ENCODE measurements around the gene SRPX2. TPM values are rescaled to one million over a fixed set of nuclear protein-coding genes. Genes with fewer than 3 reads are reported as not detected.

Gene SRPX2
- total RNA-seq, 1 donor from 2014 or later: 0.38 TPM

DNA sequence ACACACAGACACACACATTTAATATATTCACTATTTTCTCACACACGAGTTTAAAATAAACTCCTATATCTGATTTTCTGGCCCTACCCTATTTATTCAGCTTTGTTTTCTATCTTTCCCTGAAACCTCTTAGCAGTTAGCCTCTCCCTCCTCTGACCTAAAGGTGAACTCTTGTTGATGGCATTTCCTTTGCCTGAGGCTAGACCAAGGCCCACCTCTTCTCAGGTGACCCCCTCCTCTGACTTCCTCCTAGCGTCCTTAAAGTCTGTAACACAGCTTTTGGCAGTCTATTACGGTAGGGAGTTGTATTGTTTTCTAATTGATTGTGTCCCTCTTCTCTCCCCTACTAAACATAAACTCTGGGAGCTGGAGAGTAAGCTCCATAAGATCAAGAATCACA is 1.7 kb upstream of the SRPX2 start:
- Mint-ChIP-seq H3K27me3 (no peaks in the 10 kb centered on the region), H3K36me3 (ENCODE audit: insufficient read depth) (no peaks in the 10 kb centered on the region)

DNA sequence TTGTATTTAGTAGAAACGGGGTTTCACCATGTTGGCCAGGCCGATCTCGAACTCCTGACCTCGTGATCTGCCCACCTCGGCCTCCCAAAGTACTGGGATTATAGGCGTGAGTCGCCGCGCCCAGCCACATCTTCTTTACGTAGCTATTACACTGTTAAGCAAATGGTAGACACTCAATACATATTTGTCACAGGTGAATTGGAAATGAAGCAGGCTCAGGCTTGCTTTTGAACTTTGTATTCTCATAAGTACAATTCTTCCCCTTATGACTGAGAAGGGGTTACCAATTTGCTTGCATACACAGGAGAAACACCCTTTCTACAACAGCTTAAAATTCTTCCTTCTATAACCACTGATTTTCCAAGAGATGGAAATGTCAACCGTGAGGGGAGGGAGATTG is 787 bp upstream of the SRPX2 start:
- H3K27me3 Mint-ChIP-seq: no peaks in the 10 kb centered on the region
- no peak overlapping the region for H3K4me3 Mint-ChIP-seq (ENCODE audit: low read depth)
- H3K36me3 Mint-ChIP-seq (ENCODE audit: insufficient read depth): no peaks in the 10 kb centered on the region
- no peak overlapping the region for H3K27ac Mint-ChIP-seq
- peaks cover 15% of the 10 kb centered on the region for H3K4me1 Mint-ChIP-seq (ENCODE audit: low read depth)
- TF ChIP-seq, protein P1, sequence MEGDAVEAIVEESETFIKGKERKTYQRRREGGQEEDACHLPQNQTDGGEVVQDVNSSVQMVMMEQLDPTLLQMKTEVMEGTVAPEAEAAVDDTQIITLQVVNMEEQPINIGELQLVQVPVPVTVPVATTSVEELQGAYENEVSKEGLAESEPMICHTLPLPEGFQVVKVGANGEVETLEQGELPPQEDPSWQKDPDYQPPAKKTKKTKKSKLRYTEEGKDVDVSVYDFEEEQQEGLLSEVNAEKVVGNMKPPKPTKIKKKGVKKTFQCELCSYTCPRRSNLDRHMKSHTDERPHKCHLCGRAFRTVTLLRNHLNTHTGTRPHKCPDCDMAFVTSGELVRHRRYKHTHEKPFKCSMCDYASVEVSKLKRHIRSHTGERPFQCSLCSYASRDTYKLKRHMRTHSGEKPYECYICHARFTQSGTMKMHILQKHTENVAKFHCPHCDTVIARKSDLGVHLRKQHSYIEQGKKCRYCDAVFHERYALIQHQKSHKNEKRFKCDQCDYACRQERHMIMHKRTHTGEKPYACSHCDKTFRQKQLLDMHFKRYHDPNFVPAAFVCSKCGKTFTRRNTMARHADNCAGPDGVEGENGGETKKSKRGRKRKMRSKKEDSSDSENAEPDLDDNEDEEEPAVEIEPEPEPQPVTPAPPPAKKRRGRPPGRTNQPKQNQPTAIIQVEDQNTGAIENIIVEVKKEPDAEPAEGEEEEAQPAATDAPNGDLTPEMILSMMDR (IDR thresholded peaks at IDR 0.05; ENCODE audit: unreplicated experiment): no peak
- H3K9me3 Mint-ChIP-seq (ENCODE audit: low read depth): peaks cover 21% of the 10 kb centered on the region
- no peak for DNase-seq (ENCODE audit: low spot score, unreplicated experiment)

More for the DNA sequence above, 1.7 kb upstream of the SRPX2 start:
- Mint-ChIP-seq H3K4me1 (ENCODE audit: low read depth) (peaks cover 13% of the 10 kb centered on the region), H3K27ac (peak overlapping the region; percentile 88), H3K9me3 (ENCODE audit: low read depth) (peaks cover 22% of the 10 kb centered on the region), H3K4me3 (ENCODE audit: low read depth) (no peak overlapping the region)
- TF ChIP-seq, protein P1 (IDR thresholded peaks at IDR 0.05; ENCODE audit: unreplicated experiment): no peak
- no peak for DNase-seq (ENCODE audit: low spot score, unreplicated experiment)

DNA sequence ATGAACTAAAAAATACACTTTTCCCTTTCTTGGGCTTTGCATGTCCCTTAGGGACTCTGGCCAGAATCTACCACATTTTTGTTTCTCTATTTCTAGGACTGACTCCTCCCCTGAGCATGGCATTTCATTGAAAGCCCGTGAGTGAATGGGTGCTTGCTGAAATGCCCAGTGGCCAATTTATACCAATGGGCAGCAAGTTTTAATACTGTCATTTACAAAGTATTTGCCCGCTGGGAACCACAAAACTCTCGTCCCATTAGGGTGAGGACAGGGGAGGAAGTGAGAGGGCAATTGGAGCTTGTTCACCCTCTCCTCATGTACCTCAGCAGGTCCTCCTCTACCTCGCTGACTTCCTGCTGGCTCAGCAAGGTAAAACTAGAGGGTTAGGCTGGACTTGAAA is 1.1 kb downstream of the SRPX2 start:
- H3K27ac Mint-ChIP-seq: no peak overlapping the region
- H3K4me3 Mint-ChIP-seq (ENCODE audit: low read depth): no peak overlapping the region
- TF ChIP-seq, protein P1 (IDR thresholded peaks at IDR 0.05; ENCODE audit: unreplicated experiment): no peak
- DNase-seq (ENCODE audit: low spot score, unreplicated experiment): no peak
- no peaks in the 10 kb centered on the region for H3K27me3 Mint-ChIP-seq
- peaks cover 22% of the 10 kb centered on the region for H3K4me1 Mint-ChIP-seq (ENCODE audit: low read depth)
- no peaks in the 10 kb centered on the region for H3K36me3 Mint-ChIP-seq (ENCODE audit: insufficient read depth)
- peaks cover 14% of the 10 kb centered on the region for H3K9me3 Mint-ChIP-seq (ENCODE audit: low read depth)

DNA sequence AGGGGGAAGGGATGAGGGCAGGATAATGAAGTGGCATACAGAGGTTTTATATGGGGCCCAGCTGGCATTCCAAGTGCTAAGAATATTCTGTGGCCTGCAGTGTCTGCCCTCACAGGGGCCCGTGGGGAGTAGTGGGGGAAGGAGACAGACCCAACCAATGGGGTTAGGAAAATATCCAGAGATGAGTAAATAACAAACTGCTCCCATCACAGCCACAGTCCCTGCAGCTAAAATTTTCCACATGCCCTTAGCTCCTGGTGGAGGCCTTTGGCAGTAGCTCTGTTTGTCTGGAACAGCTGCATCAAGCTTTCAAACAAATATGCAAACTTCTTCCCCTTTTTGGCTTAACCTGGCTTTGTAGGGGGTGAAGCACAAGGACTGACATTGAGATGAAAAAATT is 3.1 kb downstream of the SRPX2 start:
- H3K4me3 Mint-ChIP-seq (ENCODE audit: low read depth): no peak overlapping the region
- no peak for DNase-seq (ENCODE audit: low spot score, unreplicated experiment)

DNA sequence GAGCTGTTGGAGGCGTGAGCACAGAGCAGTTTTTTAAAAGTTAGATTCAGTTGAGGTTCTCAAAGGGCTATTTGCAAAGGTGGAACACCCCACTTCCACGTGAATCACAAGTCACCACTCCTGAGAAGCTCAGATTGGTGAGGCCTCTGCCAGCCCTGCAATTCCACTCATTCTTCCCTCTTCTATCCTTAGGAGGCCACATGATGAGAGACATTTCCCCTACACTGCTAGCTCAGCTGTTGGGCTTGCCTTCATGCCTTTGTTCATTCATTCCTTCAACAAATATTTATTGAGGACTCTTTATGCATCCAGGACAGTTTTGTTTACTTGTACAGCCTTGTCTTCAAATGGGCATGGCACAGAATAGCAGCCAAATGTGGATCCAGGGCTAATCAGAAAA is 3.7 kb downstream of the SRPX2 start:
- Mint-ChIP-seq H3K27me3 (no peaks in the 10 kb centered on the region), H3K4me3 (ENCODE audit: low read depth) (no peak overlapping the region), H3K27ac (no peak overlapping the region), H3K9me3 (ENCODE audit: low read depth) (peaks cover 18% of the 10 kb centered on the region), H3K36me3 (ENCODE audit: insufficient read depth) (no peaks in the 10 kb centered on the region), H3K4me1 (ENCODE audit: low read depth) (peaks cover 19% of the 10 kb centered on the region)
- TF ChIP-seq, protein P1 (IDR thresholded peaks at IDR 0.05; ENCODE audit: unreplicated experiment): no peak
- no peak for DNase-seq (ENCODE audit: low spot score, unreplicated experiment)

More for the DNA sequence above, 3.1 kb downstream of the SRPX2 start:
- H3K36me3 Mint-ChIP-seq (ENCODE audit: insufficient read depth): no peaks in the 10 kb centered on the region
- peaks cover 17% of the 10 kb centered on the region for H3K9me3 Mint-ChIP-seq (ENCODE audit: low read depth)
- no peak overlapping the region for H3K27ac Mint-ChIP-seq
- H3K4me1 Mint-ChIP-seq (ENCODE audit: low read depth): peaks cover 23% of the 10 kb centered on the region
- TF ChIP-seq, protein P1 (IDR thresholded peaks at IDR 0.05; ENCODE audit: unreplicated experiment): no peak
- H3K27me3 Mint-ChIP-seq: no peaks in the 10 kb centered on the region
